GM12878 (cell line): ENCODE measurements around the gene KAT2B. TPM values are rescaled to one million over a fixed set of nuclear protein-coding genes. Genes with fewer than 3 reads are reported as not detected.
A peak's percentile ranks its signal among the peaks of the same experiment; 100 is the strongest.

Experiments
- ATAC-seq: fragments of 200-7000 bp; cut with Tn5 transposase; 3 replicates; pipeline ENCODE4 v1.9.1; 2020; ENCODE audit warnings: mild to moderate bottlenecking, moderate library complexity
- BruUV-seq: library from RNA; stranded (reverse); fragments of 400-500 nt; replicated peaks from 2 replicates; lab custom pipeline; 2021; lab: Mats Ljungman, UMichigan
- CTCF ChIA-PET: fragments of 300-600 bp; sonication (Branson Sonifier 250); formaldehyde crosslinking; extraction: SDS; loops from one replicate; lab custom pipeline; 2021; ENCODE audit warnings: inconsistent platforms; lab: Yijun Ruan, JAX
- POLR2A ChIA-PET: fragments of 350-600 bp; formaldehyde crosslinking; extraction: SDS; loops from one replicate; lab custom pipeline; 2021; ENCODE audit warnings: inconsistent platforms; lab: Charles Lee
- RAD21 ChIA-PET: fragments of 300-600 bp; sonication (Branson Sonifier 250); formaldehyde crosslinking; loops from one replicate; lab custom pipeline; 2023; ENCODE audit warnings: antibody characterized with exemption; ENCODE audit not compliant: unreplicated experiment; lab: Charles Lee
- SMC1A ChIA-PET: fragments of 300-600 bp; sonication (Branson Sonifier 250); formaldehyde crosslinking; loops from one replicate; lab custom pipeline; 2023; ENCODE audit not compliant: unreplicated experiment, uncharacterized antibody; lab: Charles Lee
- DNase-seq: peaks from one replicate; pipeline ENCODE4 v3.0.0-alpha.2; 2011; ENCODE audit warnings: low read depth, low spot score
- FAIRE-seq: peaks from 3 replicates; lab custom pipeline; 2011; peaks lifted over from hg19 to GRCh38; lab: Jason Lieb, UNC
- H2AFZ ChIP-seq: 2 replicates; pipeline ENCODE4 v1.6.0; 2011; ENCODE audit warnings: low read depth, low read length, control low read depth; ENCODE audit not compliant: control insufficient read depth
- H3K27ac ChIP-seq: 2 replicates; pipeline ENCODE4 v1.5.1; 2011; ENCODE audit warnings: control low read depth; ENCODE audit not compliant: control insufficient read depth, insufficient read depth
- H3K27me3 ChIP-seq, 2 experiments: replicated peaks in 1 of 2; 2 replicates each; pipeline versions ENCODE4 v1.6.0 to v1.6.1; 2011; ENCODE audit warnings: low read length in 1 of 2; ENCODE audit not compliant: control insufficient read depth in 2 of 2, insufficient read depth in 2 of 2
- H3K36me3 ChIP-seq, 2 experiments: 2 replicates each; pipeline ENCODE4 v1.5.1; 2011; ENCODE audit warnings: low read length in 1 of 2; ENCODE audit not compliant: control insufficient read depth in 2 of 2, insufficient read depth in 2 of 2
- H3K4me1 ChIP-seq: 2 replicates; pipeline ENCODE4 v1.6.1; 2011; ENCODE audit warnings: mild to moderate bottlenecking, low read length, moderate library complexity, mixed read lengths; ENCODE audit not compliant: control insufficient read depth, insufficient read depth
- H3K4me2 ChIP-seq: 2 replicates; pipeline ENCODE4 v1.6.0; 2011; ENCODE audit warnings: control low read depth; ENCODE audit not compliant: control insufficient read depth, insufficient read depth
- H3K4me3 ChIP-seq: fragments of 200-600 bp; sonication (generic); 2 replicates; pipeline ENCODE4 v1.5.1; 2016
- H3K79me2 ChIP-seq: 2 replicates; pipeline ENCODE4 v1.6.0; 2011; ENCODE audit warnings: low read length; ENCODE audit not compliant: control insufficient read depth, insufficient read depth
- H3K9ac ChIP-seq: 2 replicates; pipeline ENCODE4 v1.8.0; 2011; ENCODE audit warnings: low read length, control low read depth, mixed read lengths; ENCODE audit not compliant: control insufficient read depth, insufficient read depth
- H3K9me3 ChIP-seq: replicated peaks from 3 replicates; pipeline ENCODE4 v1.5.1; 2011; ENCODE audit warnings: mild to moderate bottlenecking, low read length; ENCODE audit not compliant: control insufficient read depth, insufficient read depth
- H4K20me1 ChIP-seq: 2 replicates; pipeline ENCODE4 v1.6.0; 2011; ENCODE audit not compliant: control insufficient read depth, insufficient read depth
- JUND ChIP-seq: IDR thresholded peaks from 2 replicates; pipeline ENCODE4 v1.6.1; 2012; ENCODE audit warnings: low read depth, mild to moderate bottlenecking, low read length, improper control_type of control experiment, moderate library complexity
- RCOR1 ChIP-seq: conservative IDR thresholded peaks from 2 replicates; pipeline ENCODE4 v1.6.1; 2012; ENCODE audit warnings: low read depth, low read length, improper control_type of control experiment
- SUPT20H ChIP-seq: IDR thresholded peaks from 2 replicates; pipeline ENCODE4 v1.6.1; 2011; ENCODE audit warnings: low read depth, mild to moderate bottlenecking, low read length, moderate library complexity, borderline replicate concordance; ENCODE audit not compliant: control insufficient read depth
- ZNF384 ChIP-seq: IDR thresholded peaks from 2 replicates; pipeline ENCODE4 v1.6.1; 2012; ENCODE audit warnings: low read depth, mild to moderate bottlenecking, low read length, improper control_type of control experiment, borderline replicate concordance
- WGBS: methylation state at CpG from one replicate; pipeline ENCODE4 v1.1.6; 2016; ENCODE audit warnings: low lambda C conversion rate; ENCODE audit not compliant: insufficient replicate concordance, insufficient coverage; ENCODE audit errors: missing lambda C conversion rate; 5-methylcytosine and 5-hydroxymethylcytosine counted together
- in situ Hi-C: fragments of 300-500 bp; cut with MboI; formaldehyde crosslinking; loops from 9 replicates; pipeline ENCODE4 v1.14.3; 2018; ENCODE audit warnings: mixed read lengths
- intact Hi-C: fragments of 100-400 bp; cut with micrococcal nuclease; formaldehyde crosslinking; loops from one replicate; pipeline ENCODE4 v1.14.2; 2022; ENCODE audit not compliant: unreplicated experiment
- polyA plus RNA-seq, 11 experiments: library from polyadenylated mRNA; depleted of rRNA in 4 of 11; unstranded in 6 of 11; stranded (reverse) in 5 of 11; fragments of >200 nt; fragmentation: Nextera tagmentation in 4 of 11; fragmentation: Illumina TruSeq in 1 of 11; extraction: Ambion mirVana in 4 of 11; extraction: Trizol in 1 of 11; gene quantifications; 1 replicate in 1 of 11; 2 replicates in 10 of 11; pipeline versions ENCODE4 v1.2.1 to v1.2.3, GENCODE V29; 2011 to 2016; ENCODE audit warnings: inconsistent platforms in 2 of 11, missing spikeins in 2 of 11, low read depth in 1 of 11
- total RNA-seq, 4 experiments: library from RNA; depleted of rRNA in 3 of 4; stranded (reverse); fragments of >200 nt in 3 of 4; fragmentation: Illumina TruSeq in 1 of 4; extraction: Trizol in 1 of 4; gene quantifications; 2 replicates each; pipeline versions ENCODE4 v1.2.1 to v1.2.3, GENCODE V29; 2013 to 2021
- TF ChIP-seq, protein P1 (sequence below): fragments of 450-650 bp; IDR thresholded peaks from 2 replicates; pipeline ENCODE4 v1.6.1; 2016; ENCODE audit warnings: mild to moderate bottlenecking
- TF ChIP-seq, protein P2 (sequence below): fragments of 450-650 bp; IDR thresholded peaks from 2 replicates; pipeline ENCODE4 v1.6.1; 2017; ENCODE audit warnings: mild to moderate bottlenecking, moderate library complexity

KAT2B gene
- total and polyA plus RNA-seq, 10 of the 15 experiments (the other 5 are each of a cell fraction or from before 2014, with no cell fraction given), result 2.9 to 15.2 (median 10.2) TPM

DNA sequence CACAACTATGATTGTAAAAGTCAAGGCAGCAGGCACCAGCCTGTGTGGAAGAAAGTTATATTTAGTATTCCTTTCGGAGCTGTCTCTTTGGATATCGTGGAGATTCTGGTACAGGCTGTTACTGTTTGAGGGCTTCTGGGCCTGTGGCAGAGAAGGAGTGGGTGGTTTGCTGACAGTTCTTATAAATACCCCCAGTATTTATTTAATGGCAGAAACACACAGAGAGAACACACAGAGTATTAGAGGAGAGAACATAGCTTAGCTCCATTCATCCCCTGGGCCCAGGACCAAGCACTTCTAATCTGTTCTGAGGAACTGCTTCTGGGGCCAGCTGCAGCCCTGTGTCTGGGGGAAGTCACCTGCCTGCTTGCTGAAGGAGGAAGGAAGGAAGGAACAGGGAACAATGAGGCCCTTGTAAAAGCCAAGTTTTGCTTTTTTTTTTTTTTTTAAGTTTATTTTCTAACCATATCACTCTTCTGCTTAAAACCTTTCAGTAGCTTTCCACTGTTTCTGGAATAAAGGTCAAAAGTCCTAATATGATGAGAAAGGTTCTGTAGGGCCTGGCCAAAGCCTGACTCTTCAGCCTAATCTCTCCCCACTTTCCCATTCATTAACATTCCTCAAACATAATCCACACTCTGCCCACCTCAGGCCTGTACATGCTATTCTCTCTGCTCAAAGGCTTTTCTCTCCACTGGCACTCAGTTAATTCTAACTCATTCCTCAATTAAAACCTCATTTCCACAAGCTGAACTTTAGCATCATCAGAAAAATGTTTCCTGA, 16.4 kb upstream of the KAT2B start:
- WGBS, result 30% methylated on average over 2 of the region's 2 CpGs
- CTCF ChIA-PET, result no interaction called here
- FAIRE-seq (no peak), DNase-seq (no peak), ATAC-seq (peak; percentile 27; the same call in 2 of the 3 replicates)
- in situ Hi-C loops, result no loop called here
- TF ChIP-seq, protein P1, sequence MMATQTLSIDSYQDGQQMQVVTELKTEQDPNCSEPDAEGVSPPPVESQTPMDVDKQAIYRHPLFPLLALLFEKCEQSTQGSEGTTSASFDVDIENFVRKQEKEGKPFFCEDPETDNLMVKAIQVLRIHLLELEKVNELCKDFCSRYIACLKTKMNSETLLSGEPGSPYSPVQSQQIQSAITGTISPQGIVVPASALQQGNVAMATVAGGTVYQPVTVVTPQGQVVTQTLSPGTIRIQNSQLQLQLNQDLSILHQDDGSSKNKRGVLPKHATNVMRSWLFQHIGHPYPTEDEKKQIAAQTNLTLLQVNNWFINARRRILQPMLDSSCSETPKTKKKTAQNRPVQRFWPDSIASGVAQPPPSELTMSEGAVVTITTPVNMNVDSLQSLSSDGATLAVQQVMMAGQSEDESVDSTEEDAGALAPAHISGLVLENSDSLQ, result no peak
- Histone ChIP-seq H3K9ac (no peak overlapping the region), H3K36me3 (no peaks in the 10 kb centered on the region), H3K27ac (no peak overlapping the region), H4K20me1 (no peaks in the 10 kb centered on the region), H3K9me3 (no peaks in the 10 kb centered on the region), H3K4me2 (no peak overlapping the region), H3K4me1 (no peaks in the 10 kb centered on the region), H3K27me3 (no peaks in the 10 kb centered on the region), H2AFZ (no peak overlapping the region), H3K79me2 (no peaks in the 10 kb centered on the region), H3K4me3 (no peak overlapping the region)
- SMC1A ChIA-PET, result interaction anchor here (0.6 kb wide), 1 partner anchor 135 kb away, joined by 3 read pairs; no protein-coding TSS in a partner anchor
- RAD21 ChIA-PET, result interaction anchor here (0.6 kb wide), 1 partner anchor 1579 kb away, joined by 3 read pairs; no protein-coding TSS in a partner anchor
- POLR2A ChIA-PET, result no interaction called here
- BruUV-seq, result no TSS peak
- intact Hi-C loops, result no loop called here

DNA sequence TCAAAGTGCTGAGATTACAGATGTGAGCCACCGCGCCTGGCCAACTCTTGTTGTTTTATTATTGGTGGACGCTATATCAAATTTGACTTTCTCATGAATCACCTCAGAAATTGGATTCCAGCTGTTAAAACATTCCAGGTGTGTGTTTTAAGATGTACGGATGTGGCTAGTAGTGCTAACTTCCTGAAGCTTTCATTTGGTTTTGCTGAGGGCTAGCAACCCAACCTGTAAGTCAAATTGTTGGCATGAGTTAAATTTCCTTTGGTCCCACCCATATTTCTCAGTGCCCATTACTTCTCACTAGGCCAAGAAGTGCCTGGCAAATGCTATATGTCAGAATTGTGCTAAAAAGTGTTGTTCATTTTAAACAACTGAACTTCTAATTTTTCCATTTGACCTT, 13.1 kb upstream of the KAT2B start:
- Histone ChIP-seq H2AFZ (no peak overlapping the region), H3K27ac (no peak overlapping the region), H3K9ac (no peak overlapping the region), H3K4me3 (no peak overlapping the region), H3K9me3 (no peaks in the 10 kb centered on the region), H4K20me1 (no peaks in the 10 kb centered on the region), H3K79me2 (no peaks in the 10 kb centered on the region), H3K4me1 (no peaks in the 10 kb centered on the region), H3K27me3 (no peaks in the 10 kb centered on the region), H3K4me2 (no peak overlapping the region), H3K36me3 (no peaks in the 10 kb centered on the region)
- BruUV-seq, result no TSS peak
- FAIRE-seq, result no peak
- POLR2A ChIA-PET, result no interaction called here
- CTCF ChIA-PET, result no interaction called here
- no peak for TF ChIP-seq SUPT20H
- TF ChIP-seq, protein P2, sequence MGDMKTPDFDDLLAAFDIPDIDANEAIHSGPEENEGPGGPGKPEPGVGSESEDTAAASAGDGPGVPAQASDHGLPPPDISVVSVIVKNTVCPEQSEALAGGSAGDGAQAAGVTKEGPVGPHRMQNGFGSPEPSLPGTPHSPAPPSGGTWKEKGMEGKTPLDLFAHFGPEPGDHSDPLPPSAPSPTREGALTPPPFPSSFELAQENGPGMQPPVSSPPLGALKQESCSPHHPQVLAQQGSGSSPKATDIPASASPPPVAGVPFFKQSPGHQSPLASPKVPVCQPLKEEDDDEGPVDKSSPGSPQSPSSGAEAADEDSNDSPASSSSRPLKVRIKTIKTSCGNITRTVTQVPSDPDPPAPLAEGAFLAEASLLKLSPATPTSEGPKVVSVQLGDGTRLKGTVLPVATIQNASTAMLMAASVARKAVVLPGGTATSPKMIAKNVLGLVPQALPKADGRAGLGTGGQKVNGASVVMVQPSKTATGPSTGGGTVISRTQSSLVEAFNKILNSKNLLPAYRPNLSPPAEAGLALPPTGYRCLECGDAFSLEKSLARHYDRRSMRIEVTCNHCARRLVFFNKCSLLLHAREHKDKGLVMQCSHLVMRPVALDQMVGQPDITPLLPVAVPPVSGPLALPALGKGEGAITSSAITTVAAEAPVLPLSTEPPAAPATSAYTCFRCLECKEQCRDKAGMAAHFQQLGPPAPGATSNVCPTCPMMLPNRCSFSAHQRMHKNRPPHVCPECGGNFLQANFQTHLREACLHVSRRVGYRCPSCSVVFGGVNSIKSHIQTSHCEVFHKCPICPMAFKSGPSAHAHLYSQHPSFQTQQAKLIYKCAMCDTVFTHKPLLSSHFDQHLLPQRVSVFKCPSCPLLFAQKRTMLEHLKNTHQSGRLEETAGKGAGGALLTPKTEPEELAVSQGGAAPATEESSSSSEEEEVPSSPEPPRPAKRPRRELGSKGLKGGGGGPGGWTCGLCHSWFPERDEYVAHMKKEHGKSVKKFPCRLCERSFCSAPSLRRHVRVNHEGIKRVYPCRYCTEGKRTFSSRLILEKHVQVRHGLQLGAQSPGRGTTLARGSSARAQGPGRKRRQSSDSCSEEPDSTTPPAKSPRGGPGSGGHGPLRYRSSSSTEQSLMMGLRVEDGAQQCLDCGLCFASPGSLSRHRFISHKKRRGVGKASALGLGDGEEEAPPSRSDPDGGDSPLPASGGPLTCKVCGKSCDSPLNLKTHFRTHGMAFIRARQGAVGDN, result no peak
- TF ChIP-seq RCOR1, result no peak
- no peak for TF ChIP-seq ZNF384
- TF ChIP-seq JUND, result no peak
- RAD21 ChIA-PET, result no interaction called here
- WGBS, result 77% methylated on average over 4 of the region's 4 CpGs
- SMC1A ChIA-PET, result interaction anchor here (0.6 kb wide), 1 partner anchor 254 kb away, joined by 3 read pairs; no protein-coding TSS in a partner anchor
- intact Hi-C loops (no loop called here), in situ Hi-C loops (no loop called here)
- DNase-seq, result no peak
- no peak for ATAC-seq
